Head of caudate nucleus (tissue), 42 donors: ENCODE data around the gene HOXB13.

ENCODE experiments used
- DNase-seq, 42 donors: peaks; one replicate each; pipeline versions ENCODE4 v3.0.0 to v3.0.0-alpha.2; 2020 to 2021; ENCODE audit warnings: mixed read lengths in 7 of 42
- intact Hi-C: fragments of 100-400 bp; cut with DNase I; formaldehyde crosslinking; loops from one replicate; pipeline ENCODE4 v1.15.0; 2022

The HOXB13 gene

DNA sequence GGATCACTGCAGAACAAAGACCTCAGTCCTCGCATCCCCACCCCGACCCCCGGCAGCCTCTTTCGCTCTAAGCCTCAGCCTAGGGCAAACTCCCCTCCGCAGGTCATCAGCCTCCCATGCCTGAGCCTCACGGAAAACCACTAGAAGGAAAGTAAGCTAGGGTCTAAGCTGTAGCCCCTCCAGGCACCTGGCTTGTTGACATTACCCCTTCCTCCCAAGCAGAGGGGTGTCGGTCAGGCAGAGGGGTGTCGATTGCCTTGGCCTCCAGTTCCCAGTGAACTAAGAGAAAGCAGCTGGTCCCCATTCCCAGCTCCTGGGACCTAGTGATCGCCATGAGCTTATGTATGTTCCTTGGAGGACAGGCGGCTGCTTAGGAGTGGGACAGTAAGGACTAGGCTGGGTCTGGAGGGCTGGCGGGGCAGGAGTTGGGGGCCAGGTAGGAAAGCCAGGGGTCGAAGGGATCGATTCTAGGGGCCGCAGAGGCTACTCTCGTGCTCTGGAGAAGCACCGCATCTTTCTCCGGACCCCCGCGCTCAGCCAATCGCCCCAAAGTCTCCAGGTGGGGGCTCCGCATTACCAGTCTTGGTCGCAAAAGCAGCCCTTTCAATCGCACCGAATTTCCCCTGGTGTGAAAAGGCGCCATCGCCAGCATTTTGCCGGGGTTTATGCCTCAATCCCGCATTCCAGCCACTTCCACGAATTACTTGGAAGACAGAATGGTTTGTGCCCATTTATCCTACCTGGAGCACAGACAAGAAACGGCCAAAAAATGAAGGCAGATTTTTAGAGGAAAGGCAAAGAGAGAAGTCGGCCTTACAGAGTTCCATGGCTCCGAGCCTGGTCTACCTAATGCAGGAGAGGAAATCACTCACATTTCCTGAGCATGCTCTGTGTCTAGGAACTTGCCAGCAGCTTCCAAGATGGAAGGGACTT is 21.3 kb upstream of the HOXB13 start:
- no peak for DNase-seq
- intact Hi-C loops, result loop anchor here (10.0 kb wide), 1 partner anchor 245 kb away; the partner anchor contains the start of gene IGF2BP1

- intact Hi-C loops, result loop anchor here (10.0 kb wide), 1 partner anchor 246 kb away; the partner anchor contains the start of gene IGF2BP1
Observed at GRCh38 chr17:48748718-48749566, 20.4 kb upstream of the HOXB13 start.

GRCh38 chr17:48747445-48748363 is 19.2 kb upstream of the HOXB13 start:
- intact Hi-C loops, result loop anchor here (10.0 kb wide), 1 partner anchor 247 kb away; the partner anchor contains the start of gene IGF2BP1
- DNase-seq, result no peak

More at GRCh38 chr17:48748718-48749566, 20.4 kb upstream of the HOXB13 start:
- no peak for DNase-seq

- intact Hi-C loops, result loop anchor here (10.0 kb wide), 1 partner anchor 248 kb away; the partner anchor contains the start of gene IGF2BP1
- DNase-seq, result no peak
Observed at GRCh38 chr17:48746916-48747444, 18.4 kb upstream of the HOXB13 start.

GRCh38 chr17:48745381-48746275 is 17.1 kb upstream of the HOXB13 start:
- intact Hi-C loops, result loop anchor here (10.0 kb wide), 1 partner anchor 249 kb away; the partner anchor contains the start of gene IGF2BP1

DNA sequence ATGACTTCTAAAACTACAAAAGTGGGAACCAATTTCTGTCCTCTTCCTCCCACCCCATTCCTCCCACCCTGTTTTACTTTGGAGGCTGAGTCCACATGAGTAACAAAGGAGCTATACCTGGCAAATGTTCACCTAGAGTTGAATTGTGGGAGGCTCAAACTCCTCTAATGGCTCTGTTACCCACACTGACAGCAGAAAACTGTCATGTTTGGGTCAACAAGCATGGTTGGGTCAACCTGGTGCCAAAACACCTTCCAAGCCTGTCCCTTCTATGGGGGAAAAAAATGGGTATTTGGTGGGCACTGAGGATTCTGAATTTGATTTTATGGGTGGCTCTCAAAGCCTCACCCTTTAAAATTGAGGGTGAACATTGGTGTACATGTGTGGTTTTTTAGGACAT is 12.0 kb upstream of the HOXB13 start:
- intact Hi-C loops, result loop anchor here (10.0 kb wide), 1 partner anchor 254 kb away; the partner anchor contains the start of gene IGF2BP1
- no peak for DNase-seq

More at GRCh38 chr17:48745381-48746275, 17.1 kb upstream of the HOXB13 start:
- no peak for DNase-seq

GRCh38 chr17:48738803-48739526 is 10.4 kb upstream of the HOXB13 start:
- no peak for DNase-seq
- intact Hi-C loops, result no loop called here

DNA sequence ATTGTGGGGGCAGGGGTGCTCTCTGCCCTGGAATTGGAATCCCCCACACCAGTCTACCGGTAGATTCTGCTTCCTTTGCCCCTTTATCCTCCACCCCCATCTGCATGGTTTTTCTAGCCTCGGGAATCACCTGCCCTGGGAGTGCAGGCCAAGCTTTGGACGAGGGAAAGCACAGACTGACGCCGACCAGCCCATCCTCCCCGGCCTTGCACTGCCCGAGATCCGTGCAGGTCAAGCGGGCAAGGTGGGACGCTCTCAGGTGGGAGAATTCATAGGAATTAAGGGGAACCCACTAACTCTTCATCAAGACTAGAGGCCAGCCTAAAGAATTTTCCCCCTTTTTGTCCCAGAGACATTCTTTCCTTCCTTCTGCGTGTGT is 9.9 kb upstream of the HOXB13 start:
- DNase-seq, result no peak
- intact Hi-C loops, result no loop called here

- intact Hi-C loops, result no loop called here
- no peak for DNase-seq
Observed at GRCh38 chr17:48737330-48738043, 8.9 kb upstream of the HOXB13 start.

- intact Hi-C loops, result no loop called here
- no peak for DNase-seq
Observed at GRCh38 chr17:48735062-48735351, 6.5 kb upstream of the HOXB13 start.

GRCh38 chr17:48734333-48735061 is 5.9 kb upstream of the HOXB13 start:
- intact Hi-C loops, result no loop called here
- no peak for DNase-seq

DNA sequence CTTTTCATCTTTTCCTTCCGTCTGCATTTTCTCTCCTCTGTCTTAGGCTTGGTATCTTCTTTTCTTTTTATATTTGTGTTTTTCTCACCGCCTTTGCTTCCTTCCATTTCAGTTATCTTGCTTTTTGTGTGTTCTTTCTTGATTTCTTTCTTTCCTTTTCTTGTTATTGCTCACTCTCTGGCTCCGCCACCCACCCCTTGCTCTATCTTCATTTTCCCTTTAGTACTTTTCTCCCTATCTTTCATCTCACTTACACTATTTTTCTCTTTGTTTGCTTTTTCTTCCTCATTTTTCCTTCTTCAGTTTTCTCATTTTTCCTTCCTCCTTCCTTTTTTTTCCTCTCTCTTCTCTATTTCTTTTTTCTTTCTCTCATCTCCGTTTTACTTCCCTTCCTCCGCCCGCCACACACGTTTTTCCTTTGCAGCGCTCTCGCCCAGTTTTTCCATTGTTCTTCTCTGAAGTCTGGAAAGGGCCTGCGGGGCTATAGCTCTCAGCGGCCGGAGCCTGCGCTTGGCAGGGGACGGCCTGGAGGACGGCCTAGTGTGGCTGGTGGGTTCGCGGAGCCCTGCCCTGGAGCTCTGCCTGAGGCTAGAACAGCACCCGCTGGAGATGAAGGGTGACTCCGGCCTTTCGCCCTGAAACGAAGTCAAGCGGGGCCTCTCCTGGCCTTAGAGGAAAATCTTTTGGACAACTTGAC is 5.2 kb upstream of the HOXB13 start:
- intact Hi-C loops, result no loop called here
- DNase-seq, result no peak

- intact Hi-C loops, result no loop called here
Observed at GRCh38 chr17:48732688-48733629, 4.4 kb upstream of the HOXB13 start.

DNA sequence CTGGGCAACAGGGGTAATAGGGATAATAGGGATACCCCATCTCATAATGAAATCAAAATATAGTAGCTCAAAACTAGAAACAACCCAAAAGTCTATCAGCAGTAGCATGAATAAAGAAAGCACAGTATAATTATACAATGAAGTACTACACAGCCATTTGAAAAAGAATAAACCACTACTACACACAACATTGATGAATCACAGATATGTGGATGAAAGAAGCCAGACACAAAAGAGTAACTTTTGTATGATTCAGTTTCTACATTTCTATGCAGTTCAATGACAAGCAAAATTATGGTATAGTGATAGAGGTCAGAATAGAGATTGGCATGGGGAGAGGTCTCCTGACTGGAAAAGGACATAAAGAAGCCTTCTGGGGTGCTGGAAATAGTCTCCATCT is 2.8 kb upstream of the HOXB13 start:
- intact Hi-C loops, result no loop called here

More at GRCh38 chr17:48732688-48733629, 4.4 kb upstream of the HOXB13 start:
- no peak for DNase-seq

More for the DNA sequence above, 2.8 kb upstream of the HOXB13 start:
- DNase-seq, result no peak
